ENCODE results near the gene MAT2A.

DNA sequence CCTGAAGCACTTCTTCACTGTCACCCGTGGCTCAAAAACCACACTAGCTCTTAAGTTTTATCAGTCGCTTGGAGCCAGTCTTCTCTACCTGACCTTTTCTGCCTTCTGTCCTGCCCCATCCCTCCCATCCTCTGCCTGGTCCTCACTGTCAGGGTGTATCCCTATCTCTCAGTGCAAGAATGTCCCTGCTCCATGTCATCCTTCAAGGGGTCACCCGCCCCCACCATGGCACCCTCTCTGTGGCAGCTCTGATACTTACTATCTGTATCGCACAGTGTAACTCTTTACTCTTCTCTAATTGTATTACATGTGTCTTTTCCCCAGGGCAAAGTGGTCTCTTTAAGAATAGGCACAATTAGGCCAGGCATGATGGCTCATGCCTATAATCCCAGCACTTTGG lies 49.7 kb downstream of the MAT2A start:
- TF ChIP-seq, protein P1, sequence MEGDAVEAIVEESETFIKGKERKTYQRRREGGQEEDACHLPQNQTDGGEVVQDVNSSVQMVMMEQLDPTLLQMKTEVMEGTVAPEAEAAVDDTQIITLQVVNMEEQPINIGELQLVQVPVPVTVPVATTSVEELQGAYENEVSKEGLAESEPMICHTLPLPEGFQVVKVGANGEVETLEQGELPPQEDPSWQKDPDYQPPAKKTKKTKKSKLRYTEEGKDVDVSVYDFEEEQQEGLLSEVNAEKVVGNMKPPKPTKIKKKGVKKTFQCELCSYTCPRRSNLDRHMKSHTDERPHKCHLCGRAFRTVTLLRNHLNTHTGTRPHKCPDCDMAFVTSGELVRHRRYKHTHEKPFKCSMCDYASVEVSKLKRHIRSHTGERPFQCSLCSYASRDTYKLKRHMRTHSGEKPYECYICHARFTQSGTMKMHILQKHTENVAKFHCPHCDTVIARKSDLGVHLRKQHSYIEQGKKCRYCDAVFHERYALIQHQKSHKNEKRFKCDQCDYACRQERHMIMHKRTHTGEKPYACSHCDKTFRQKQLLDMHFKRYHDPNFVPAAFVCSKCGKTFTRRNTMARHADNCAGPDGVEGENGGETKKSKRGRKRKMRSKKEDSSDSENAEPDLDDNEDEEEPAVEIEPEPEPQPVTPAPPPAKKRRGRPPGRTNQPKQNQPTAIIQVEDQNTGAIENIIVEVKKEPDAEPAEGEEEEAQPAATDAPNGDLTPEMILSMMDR (IDR thresholded peaks at IDR 0.05; ENCODE audit: poor library complexity) = no peak
- TF ChIP-seq EZH2 (IDR thresholded peaks at IDR 0.05; ENCODE audit: borderline replicate concordance) (no peak), EZH2phosphoT487 (IDR thresholded peaks at IDR 0.05; ENCODE audit: low read depth, severe bottlenecking, unreplicated experiment) (no peak)
